ENCODE data around the gene VTI1A.
"Not testable (repeated sequence)": the region's sequence is repeated elsewhere in the genome, so short reads cannot be mapped to it uniquely, and the experiment has no call there.

Gene VTI1A

GRCh38 chr10:112446855-112447619 is at the start of gene VTI1A, which contains the start of gene ZDHHC6:
Gene VTI1A, plus strand, starts transcription at chr10:112447215. Its CDS starts 159 bp downstream, at chr10:112447374.
Gene ZDHHC6, minus strand, starts transcription at chr10:112446914. Its CDS starts 1,478 bp downstream, at chr10:112445436.
- DNase-seq: peak; percentile 78

- DNase-seq: no peak
These were observed 49.4 kb upstream of the VTI1A start for GRCh38 chr10:112397592-112397991.

- no peak for DNase-seq
These were observed 44.1 kb upstream of the VTI1A start for GRCh38 chr10:112402917-112403316.

GRCh38 chr10:112404617-112405016 is 42.4 kb upstream of the VTI1A start:
- DNase-seq: no peak

- DNase-seq: not testable (repeated sequence)
These were observed 40.2 kb upstream of the VTI1A start for GRCh38 chr10:112406806-112407205.

GRCh38 chr10:112407696-112408095 is 39.3 kb upstream of the VTI1A start:
- DNase-seq: no peak

GRCh38 chr10:112409299-112409698 is 37.7 kb upstream of the VTI1A start:
- no peak for DNase-seq

- no peak for DNase-seq
These were observed 37.3 kb upstream of the VTI1A start for GRCh38 chr10:112409755-112410154.

GRCh38 chr10:112412696-112413095 is 34.3 kb upstream of the VTI1A start:
- DNase-seq: no peak

GRCh38 chr10:112421731-112422130 is 25.3 kb upstream of the VTI1A start:
- no peak for DNase-seq

- no peak for DNase-seq
These were observed 22.4 kb upstream of the VTI1A start for GRCh38 chr10:112424651-112425050.

- no peak for DNase-seq
These were observed 20.9 kb upstream of the VTI1A start for GRCh38 chr10:112426111-112426510.

GRCh38 chr10:112429147-112429546 is 17.9 kb upstream of the VTI1A start:
- no peak for DNase-seq

GRCh38 chr10:112429654-112430230 is 17.3 kb upstream of the VTI1A start:
- DNase-seq: no peak

GRCh38 chr10:112433136-112433535 is 13.9 kb upstream of the VTI1A start:
- DNase-seq: no peak

- no peak for DNase-seq
These were observed 11.9 kb upstream of the VTI1A start for GRCh38 chr10:112434988-112435619.

- no peak for DNase-seq
These were observed 8.7 kb upstream of the VTI1A start for GRCh38 chr10:112438356-112438755.

- no peak for DNase-seq
These were observed 5.5 kb upstream of the VTI1A start for GRCh38 chr10:112441520-112441919.

GRCh38 chr10:112442063-112442462 is 5.0 kb upstream of the VTI1A start:
- DNase-seq: no peak

- no peak for DNase-seq
These were observed 760 bp upstream of the VTI1A start for GRCh38 chr10:112446055-112446854.

GRCh38 chr10:112447620-112447928 is 559 bp downstream of the VTI1A start:
- DNase-seq: no peak

GRCh38 chr10:112448888-112449287 is 1.9 kb downstream of the VTI1A start:
- no peak for DNase-seq

Data from activated CD4-positive, alpha-beta T cell treated with anti-CD3 and anti-CD28 coated beads, Interleukin-2, amount 50 U/mL, for 1 hour (primary cell).